NB4 (cell line): ENCODE data around the gene RHOV.

ENCODE experiments used
- CTCF ChIP-seq: IDR thresholded peaks from one replicate; pipeline ENCODE4 v1.5.1; 2012; ENCODE audit warnings: low read depth, low read length
- MYC ChIP-seq: IDR thresholded peaks from 2 replicates; pipeline ENCODE4 v1.6.1; 2011; ENCODE audit warnings: low read depth, low read length
- TF ChIP-seq, protein P1 (sequence below): IDR thresholded peaks from 2 replicates; pipeline ENCODE4 v1.6.1; 2011; ENCODE audit warnings: low read depth, low read length

GRCh38 chr15:40906991-40907802, 33.2 kb upstream of the RHOV start:
- TF ChIP-seq CTCF (no peak), MYC (no peak)
- TF ChIP-seq, protein P1, sequence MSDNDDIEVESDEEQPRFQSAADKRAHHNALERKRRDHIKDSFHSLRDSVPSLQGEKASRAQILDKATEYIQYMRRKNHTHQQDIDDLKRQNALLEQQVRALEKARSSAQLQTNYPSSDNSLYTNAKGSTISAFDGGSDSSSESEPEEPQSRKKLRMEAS: no peak
